Measurements from ENCODE around the gene NLGN2.

Gene NLGN2

GRCh38 chr17:7404737-7405349 lies 2.8 kb upstream of the NLGN2 start:
- Histone ChIP-seq H3K9me3 (ENCODE audit: severe bottlenecking) (no peaks in the 10 kb centered on the region), H3K36me3 (ENCODE audit: low read depth) (peaks cover 17% of the 10 kb centered on the region), H3K4me1 (ENCODE audit: insufficient read depth, poor library complexity, severe bottlenecking) (peaks cover 7% of the 10 kb centered on the region), H3K27ac (ENCODE audit: poor library complexity, severe bottlenecking) (peak overlapping the region; percentile 58), H3K27me3 (ENCODE audit: insufficient read depth, poor library complexity, severe bottlenecking) (no peaks in the 10 kb centered on the region), H3K4me3 (ENCODE audit: severe bottlenecking) (peak overlapping the region; percentile 54)
- no peak for TF ChIP-seq CTCF (IDR thresholded peaks at IDR 0.05; ENCODE audit: poor library complexity, severe bottlenecking)
- peak; percentile 16 for ATAC-seq (ENCODE audit: low read depth)
- DNase-seq (ENCODE audit: low spot score): no peak

GRCh38 chr17:7405350-7406234 lies 2.1 kb upstream of the NLGN2 start:
- no peak for ATAC-seq (ENCODE audit: low read depth)

DNA sequence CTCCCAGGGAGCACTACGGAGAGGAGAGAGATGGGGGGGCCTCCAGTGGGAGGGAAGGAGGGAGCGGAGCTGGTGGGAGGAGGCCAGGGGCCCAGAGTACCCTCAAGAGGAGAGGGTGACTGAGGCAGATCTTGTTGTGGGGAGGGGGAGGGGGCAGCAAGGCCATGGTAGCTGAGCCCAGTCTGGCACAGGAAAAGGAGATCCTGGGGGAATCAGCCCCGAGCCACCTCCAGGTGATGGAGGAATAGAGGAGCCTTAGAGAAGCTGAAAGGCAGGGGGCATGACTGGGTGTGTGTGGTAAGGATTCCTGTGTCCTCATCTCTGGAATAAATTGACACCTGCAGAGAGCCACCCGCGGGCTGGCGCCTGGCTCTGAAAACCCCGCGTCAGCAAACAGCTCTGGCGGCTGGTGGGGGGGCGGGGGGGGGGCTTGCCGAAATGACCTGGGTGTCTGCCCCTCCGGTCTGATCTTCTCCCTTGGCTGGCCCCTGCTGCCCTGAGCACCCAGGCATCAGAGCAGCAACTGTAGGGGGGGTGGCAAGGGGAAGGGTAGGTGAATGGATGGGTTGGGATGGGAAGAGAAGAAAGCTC lies 1.3 kb upstream of the NLGN2 start:
- TF ChIP-seq CTCF (IDR thresholded peaks at IDR 0.05; ENCODE audit: poor library complexity, severe bottlenecking): no peak
- DNase-seq (ENCODE audit: low spot score) (no peak), ATAC-seq (ENCODE audit: low read depth) (no peak)
- H3K36me3 ChIP-seq (ENCODE audit: low read depth): peaks cover 11% of the 10 kb centered on the region
- H3K4me1 ChIP-seq (ENCODE audit: insufficient read depth, poor library complexity, severe bottlenecking): no peaks in the 10 kb centered on the region
- no peak overlapping the region for H3K4me3 ChIP-seq (ENCODE audit: severe bottlenecking)
- no peak overlapping the region for H3K27ac ChIP-seq (ENCODE audit: poor library complexity, severe bottlenecking)
- H3K9me3 ChIP-seq (ENCODE audit: severe bottlenecking): no peaks in the 10 kb centered on the region
- no peaks in the 10 kb centered on the region for H3K27me3 ChIP-seq (ENCODE audit: insufficient read depth, poor library complexity, severe bottlenecking)

More at GRCh38 chr17:7405350-7406234, 2.1 kb upstream of the NLGN2 start:
- H3K4me3 ChIP-seq (ENCODE audit: severe bottlenecking): peak overlapping the region; percentile 54
- peaks cover 5% of the 10 kb centered on the region for H3K4me1 ChIP-seq (ENCODE audit: insufficient read depth, poor library complexity, severe bottlenecking)
- no peaks in the 10 kb centered on the region for H3K27me3 ChIP-seq (ENCODE audit: insufficient read depth, poor library complexity, severe bottlenecking)
- H3K27ac ChIP-seq (ENCODE audit: poor library complexity, severe bottlenecking): peak overlapping the region; percentile 58
- no peaks in the 10 kb centered on the region for H3K9me3 ChIP-seq (ENCODE audit: severe bottlenecking)
- no peak for TF ChIP-seq CTCF (IDR thresholded peaks at IDR 0.05; ENCODE audit: poor library complexity, severe bottlenecking)
- DNase-seq (ENCODE audit: low spot score): no peak
- peaks cover 17% of the 10 kb centered on the region for H3K36me3 ChIP-seq (ENCODE audit: low read depth)

GRCh38 chr17:7407082-7407481 lies 563 bp upstream of the NLGN2 start:
- no peaks in the 10 kb centered on the region for H3K27me3 ChIP-seq (ENCODE audit: insufficient read depth, poor library complexity, severe bottlenecking)
- H3K27ac ChIP-seq (ENCODE audit: poor library complexity, severe bottlenecking): no peak overlapping the region
- no peak for DNase-seq (ENCODE audit: low spot score)
- H3K9me3 ChIP-seq (ENCODE audit: severe bottlenecking): no peaks in the 10 kb centered on the region
- TF ChIP-seq CTCF (IDR thresholded peaks at IDR 0.05; ENCODE audit: poor library complexity, severe bottlenecking): no peak
- no peak for ATAC-seq (ENCODE audit: low read depth)
- H3K4me3 ChIP-seq (ENCODE audit: severe bottlenecking): no peak overlapping the region
- H3K4me1 ChIP-seq (ENCODE audit: insufficient read depth, poor library complexity, severe bottlenecking): no peaks in the 10 kb centered on the region
- peaks cover 6% of the 10 kb centered on the region; the same call in 1 of the 2 replicates for H3K36me3 ChIP-seq (ENCODE audit: low read depth)
